ENCODE data around the gene RAD54L. TPM values are rescaled to one million over a fixed set of nuclear protein-coding genes. Genes with fewer than 3 reads are reported as not detected.
A peak's percentile ranks its signal among the peaks of the same experiment; 100 is the strongest.
"Not testable (repeated sequence)": the region's sequence is repeated elsewhere in the genome, so short reads cannot be mapped to it uniquely, and the experiment has no call there.

The RAD54L gene
- polyA plus RNA-seq (ENCODE audit: insufficient read length in 3 of 3): 10 to 100 TPM; 10.4 to 12.8 (median 10.9) TPM

DNA sequence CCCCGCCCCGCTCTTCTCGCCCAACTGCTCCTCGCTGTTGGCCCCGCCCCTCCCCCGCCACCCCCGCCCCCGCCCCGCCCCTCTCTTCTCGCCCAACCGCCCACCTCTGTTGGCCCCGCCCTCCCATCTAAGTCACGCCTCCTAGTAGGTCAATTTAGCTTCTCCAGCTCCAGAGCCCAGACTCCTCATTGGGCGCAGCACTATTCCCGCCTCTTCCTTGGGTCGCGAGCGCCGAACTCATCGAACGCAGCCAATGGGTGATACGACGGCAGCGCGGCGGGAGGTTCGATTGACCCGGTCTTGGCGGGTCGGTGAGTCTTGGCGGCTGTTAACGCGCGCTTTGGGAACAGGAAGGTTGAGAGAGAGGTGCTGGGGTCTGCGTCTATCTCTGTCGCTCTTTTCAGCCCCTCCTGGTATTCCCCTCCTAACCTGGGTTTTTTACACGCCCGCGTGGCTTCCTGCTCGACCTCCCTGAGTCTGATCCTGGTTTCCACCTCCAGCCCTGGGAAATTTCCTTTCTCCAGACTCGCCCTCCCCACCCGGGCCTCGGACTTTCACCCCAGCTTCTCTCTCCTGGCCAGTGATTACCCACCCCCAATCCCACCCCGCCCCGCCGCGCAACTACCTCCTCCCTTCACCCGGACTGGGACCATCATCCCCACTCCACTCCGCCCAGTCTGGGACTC lies at the start of gene RAD54L:
Gene RAD54L, plus strand, starts transcription at position 328 of the 686 bp plus-strand sequence. CDS start 643 bp downstream, outside the sequence.
- peak; percentile 87 to 94 (median 92) for DNase-seq (ENCODE audit: low read depth in 3 of 3, low spot score in 2 of 3)

DNA sequence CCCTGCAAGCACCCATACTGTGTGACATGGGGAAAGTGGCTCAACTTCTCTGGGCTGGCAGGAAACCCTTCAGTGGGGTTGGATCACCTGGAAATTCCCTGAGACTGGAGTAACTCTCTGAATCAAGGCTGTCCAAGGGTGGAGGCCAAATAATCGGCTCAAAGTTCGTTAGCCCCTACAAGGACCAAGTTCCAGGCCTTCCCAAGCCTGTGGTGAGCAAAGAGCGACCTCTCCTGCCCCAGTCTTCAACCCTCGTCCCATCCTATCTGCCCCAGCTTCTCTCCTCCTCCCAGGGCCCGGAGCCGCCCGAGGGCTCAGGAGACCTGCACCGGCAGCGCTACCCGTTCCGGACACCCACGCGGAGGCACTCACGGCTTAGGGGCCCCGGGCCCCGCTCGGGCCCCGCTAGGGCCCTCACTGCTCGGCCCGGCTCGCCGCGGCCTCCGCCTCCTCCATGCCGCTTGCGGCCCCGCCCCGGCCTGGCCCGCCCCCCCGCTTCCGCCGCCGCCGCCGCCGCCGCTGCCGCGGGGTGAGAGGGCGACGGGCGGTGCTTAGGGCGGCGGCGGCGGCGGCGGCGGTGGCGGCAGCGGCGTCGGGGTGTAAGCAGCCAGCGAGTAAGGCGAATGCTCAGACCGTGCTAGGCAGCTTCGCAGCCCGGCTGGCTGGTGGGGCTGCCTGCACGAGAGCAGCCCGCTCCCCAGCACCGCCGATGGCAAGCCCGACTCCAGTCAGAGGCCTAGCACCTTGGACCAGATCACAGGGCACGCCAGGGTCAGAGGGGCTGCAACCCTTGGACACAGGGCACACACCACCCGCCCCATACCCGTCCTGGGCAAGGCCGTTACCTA lies 49.4 kb upstream of the RAD54L start, which contains the start of gene POMGNT1:
Gene POMGNT1, minus strand, starts transcription at position 471 of the 848 bp plus-strand sequence. CDS start 613 bp downstream, outside the sequence.
- DNase-seq (ENCODE audit: low read depth in 3 of 3, low spot score in 2 of 3): no peak

GRCh38 chr1:46199233-46199749 lies 48.3 kb upstream of the RAD54L start:
- DNase-seq (ENCODE audit: low read depth in 3 of 3, low spot score in 2 of 3): no peak

GRCh38 chr1:46203738-46204405 lies 43.7 kb upstream of the RAD54L start:
- DNase-seq (ENCODE audit: low read depth in 3 of 3, low spot score in 2 of 3): no peak

DNA sequence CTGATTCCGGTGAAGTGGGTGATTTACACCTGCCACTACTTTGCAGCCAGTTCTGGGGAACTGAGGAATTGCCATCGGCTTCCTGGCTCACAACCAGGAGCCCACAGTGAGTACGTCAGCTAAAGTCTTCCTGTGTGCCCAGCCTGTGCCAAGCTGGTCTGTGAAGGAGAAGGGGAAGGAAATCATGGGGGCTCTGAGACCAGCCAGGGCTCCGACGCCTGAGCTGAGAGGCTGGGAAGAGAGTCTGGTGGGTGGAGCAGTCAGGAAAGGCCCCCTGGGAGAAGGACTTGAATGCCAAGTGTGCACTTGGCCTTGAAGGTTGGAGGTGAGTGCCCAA lies 43.2 kb upstream of the RAD54L start:
- DNase-seq (ENCODE audit: low read depth in 3 of 3, low spot score in 2 of 3): no peak

DNA sequence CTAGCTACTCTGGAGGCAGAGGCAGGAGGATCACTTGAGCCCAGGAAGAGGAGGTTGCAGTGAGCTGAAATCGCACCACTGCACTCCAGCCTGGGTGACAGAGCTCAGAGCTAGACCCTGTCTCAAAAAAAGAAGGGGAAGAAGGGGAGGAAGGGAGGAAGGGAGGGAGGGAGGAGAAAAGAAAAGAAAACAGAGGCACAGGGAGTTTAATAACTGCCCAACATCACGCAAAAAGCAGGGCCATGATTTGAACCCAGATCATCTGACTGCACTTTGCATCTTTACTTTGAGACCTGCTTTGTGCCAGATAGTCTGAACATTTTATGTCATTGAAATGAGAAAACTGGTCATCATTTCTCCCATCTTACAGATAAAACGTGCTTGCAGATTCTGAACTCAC lies 42.4 kb upstream of the RAD54L start:
- no peak for DNase-seq (ENCODE audit: low read depth in 3 of 3, low spot score in 2 of 3)

GRCh38 chr1:46205791-46206190 lies 41.8 kb upstream of the RAD54L start:
- no peak for DNase-seq (ENCODE audit: low read depth in 3 of 3, low spot score in 2 of 3)

GRCh38 chr1:46206399-46206798 lies 41.2 kb upstream of the RAD54L start:
- DNase-seq (ENCODE audit: low read depth in 3 of 3, low spot score in 2 of 3): no peak

DNA sequence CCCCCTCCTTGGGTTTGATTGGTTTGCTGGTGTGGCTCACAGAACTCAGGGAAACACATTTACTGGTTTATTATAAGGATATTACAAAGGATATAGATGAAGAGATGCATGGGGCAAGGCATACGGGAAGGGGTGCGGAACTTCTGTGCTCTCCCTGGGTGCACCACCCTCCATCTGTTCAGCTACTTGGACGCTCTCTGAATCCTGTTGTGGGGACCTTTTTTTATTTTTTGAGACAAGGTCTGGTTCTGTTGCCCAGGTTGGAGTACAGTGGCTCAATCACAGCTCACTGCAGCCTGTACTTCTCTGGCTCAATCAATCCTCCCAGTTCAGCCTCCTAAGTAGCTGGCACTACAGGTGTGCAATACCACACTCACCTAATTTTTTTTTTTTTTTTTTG lies 37.0 kb upstream of the RAD54L start:
- no peak for DNase-seq (ENCODE audit: low read depth in 3 of 3, low spot score in 2 of 3)

DNA sequence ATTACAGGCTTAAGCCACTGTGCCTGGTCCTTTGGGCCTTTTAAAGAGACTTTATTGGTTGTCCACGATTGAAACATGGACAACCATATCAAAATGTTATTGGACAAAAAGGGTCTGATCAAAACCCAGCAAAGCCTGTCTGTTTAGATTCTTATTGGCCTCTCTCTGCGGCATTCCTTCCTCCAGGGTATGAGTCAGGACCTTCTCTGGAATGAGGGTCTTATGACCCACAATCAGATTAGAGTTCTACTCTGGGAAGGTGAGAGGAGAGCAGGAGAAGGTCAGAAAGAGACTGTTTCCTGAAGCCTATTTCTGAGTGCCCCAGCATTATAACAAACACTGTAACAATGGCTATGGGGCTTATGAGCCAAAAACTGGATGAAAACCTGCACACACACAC lies 36.5 kb upstream of the RAD54L start:
- DNase-seq (ENCODE audit: low read depth in 3 of 3, low spot score in 2 of 3): no peak

DNA sequence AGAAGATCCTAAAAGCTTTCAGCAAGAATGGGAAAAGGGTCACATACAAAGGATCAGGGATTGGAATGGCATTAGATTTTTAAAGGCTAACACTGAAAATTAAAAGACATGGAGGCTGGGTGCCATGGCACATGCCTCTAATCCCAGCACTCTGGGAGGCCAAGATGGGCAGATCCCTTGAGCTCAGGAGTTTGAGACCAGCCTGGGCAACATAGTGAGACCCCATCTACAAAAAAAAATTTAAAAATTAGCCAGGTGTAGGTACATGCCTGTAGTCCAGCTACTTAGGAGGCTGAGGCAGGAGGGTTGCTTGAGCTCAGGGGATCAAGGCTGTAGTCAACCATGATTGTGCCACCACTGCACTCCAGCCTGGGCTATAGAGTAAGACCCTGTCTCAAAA lies 32.1 kb upstream of the RAD54L start:
- no peak for DNase-seq (ENCODE audit: low read depth in 3 of 3, low spot score in 2 of 3)

GRCh38 chr1:46218443-46218842 lies 29.1 kb upstream of the RAD54L start:
- no peak for DNase-seq (ENCODE audit: low read depth in 3 of 3, low spot score in 2 of 3)

DNA sequence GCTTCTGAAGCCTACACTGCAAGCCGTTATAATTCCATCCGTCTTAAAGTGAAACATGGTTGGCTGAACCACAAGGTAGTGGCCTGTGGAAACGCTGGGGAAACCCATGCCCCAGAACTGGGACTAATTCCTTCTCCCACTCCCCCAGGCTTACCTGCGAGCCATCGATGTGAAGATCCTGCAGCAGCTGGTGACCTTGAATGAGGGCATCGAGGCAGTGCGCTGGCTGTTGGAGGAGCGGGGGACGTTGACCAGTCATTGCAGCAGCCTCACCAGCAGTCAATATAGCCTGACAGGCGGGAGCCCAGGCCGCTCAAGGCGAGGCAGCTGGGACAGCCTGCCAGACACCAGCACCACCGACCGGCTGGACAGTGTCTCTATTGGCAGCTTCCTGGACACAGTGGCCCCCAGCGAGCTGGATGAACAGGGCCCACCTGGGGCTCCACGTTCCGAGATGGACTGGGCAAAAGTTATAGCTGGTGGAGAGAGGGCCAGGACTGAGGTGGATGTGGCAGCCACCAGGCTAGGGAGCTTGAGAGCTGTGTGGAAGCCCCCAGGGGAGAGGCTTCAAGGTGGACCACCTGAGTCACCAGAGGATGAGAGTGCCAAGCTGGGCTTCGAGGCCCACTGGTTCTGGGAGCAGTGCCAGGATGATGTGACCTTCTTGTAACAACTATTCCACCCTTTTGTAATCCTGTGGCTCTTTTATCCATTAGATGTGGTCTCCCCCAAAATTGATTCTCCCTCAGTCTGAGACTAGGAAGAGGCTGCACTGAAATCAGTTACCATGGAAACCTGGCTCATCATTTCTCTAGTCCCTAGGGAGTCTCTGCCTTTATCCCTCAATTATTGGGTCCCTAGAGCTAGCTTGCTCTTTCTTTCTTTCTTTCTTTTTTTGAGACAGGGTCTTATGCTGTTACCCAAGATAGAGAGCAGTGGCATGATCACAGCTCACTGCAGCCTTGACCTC lies 27.7 kb upstream of the RAD54L start:
- DNase-seq (ENCODE audit: low read depth in 3 of 3, low spot score in 2 of 3): no peak

GRCh38 chr1:46220808-46221207 lies 26.8 kb upstream of the RAD54L start:
- no peak for DNase-seq (ENCODE audit: low read depth in 3 of 3, low spot score in 2 of 3)

DNA sequence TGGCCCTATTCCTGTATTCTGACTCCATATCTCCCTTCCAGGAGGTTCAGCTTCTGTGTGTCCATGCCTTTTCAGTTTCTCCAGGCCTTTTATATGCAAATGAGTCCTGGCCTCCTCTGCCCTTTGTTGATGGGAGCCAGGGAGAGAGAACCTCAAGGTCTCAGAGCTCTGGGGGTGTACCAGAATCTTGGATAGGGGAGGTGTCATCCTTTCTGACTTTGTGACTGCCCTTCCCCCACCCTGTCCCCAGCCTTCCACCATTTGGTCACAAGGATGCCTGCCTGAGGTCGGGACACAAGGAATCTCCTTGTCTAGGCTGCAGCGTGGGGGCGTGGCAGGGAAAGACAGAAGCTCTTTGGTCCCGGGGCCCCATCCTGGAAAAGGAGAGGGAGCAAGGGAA lies 25.8 kb upstream of the RAD54L start:
- no peak for DNase-seq (ENCODE audit: low read depth in 3 of 3, low spot score in 2 of 3)

DNA sequence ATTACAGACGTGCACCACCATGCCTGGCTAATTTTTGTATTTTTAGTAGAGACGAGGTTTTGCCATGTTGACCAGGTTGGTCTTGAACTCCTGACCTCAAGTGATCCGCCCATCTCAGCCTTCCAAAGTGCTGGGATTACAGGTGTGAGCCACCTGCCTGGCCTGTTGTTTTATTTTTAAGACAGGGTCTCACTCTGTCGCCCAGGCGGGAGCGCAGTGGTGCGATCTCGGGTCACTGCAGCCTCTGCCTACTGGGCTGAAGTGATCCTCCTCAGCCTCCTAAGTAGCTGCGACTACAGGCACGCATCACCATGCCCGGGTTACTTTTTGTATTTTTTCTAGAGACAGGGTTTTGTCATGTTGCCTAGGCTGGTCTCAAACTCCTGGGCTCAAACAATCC lies 24.5 kb upstream of the RAD54L start:
- not testable (repeated sequence) for DNase-seq (ENCODE audit: low read depth in 3 of 3, low spot score in 2 of 3)

GRCh38 chr1:46223472-46223943 lies 24.1 kb upstream of the RAD54L start:
- peak in 1 of 3 donors; percentile 57 for DNase-seq (ENCODE audit: low read depth in 3 of 3, low spot score in 2 of 3)

DNA sequence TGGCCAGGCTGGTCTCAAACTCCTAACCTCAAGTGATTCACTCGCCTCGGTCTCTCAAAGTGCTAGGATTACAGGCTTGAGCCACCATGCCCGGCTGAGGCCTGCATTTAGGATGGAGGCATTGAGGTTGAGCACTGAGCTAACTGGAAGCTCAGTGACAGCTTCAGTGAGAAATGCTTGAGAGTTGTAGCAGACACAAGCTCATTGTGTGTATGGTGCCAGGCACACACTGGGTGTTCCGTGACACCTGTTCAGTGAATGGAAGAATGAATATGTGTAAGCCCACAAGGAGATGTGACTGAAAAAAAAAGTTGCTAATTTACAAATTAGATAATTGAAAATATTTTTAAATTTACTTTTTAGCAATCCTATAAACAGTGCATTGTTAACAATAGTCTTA lies 22.6 kb upstream of the RAD54L start:
- no peak for DNase-seq (ENCODE audit: low read depth in 3 of 3, low spot score in 2 of 3)

DNA sequence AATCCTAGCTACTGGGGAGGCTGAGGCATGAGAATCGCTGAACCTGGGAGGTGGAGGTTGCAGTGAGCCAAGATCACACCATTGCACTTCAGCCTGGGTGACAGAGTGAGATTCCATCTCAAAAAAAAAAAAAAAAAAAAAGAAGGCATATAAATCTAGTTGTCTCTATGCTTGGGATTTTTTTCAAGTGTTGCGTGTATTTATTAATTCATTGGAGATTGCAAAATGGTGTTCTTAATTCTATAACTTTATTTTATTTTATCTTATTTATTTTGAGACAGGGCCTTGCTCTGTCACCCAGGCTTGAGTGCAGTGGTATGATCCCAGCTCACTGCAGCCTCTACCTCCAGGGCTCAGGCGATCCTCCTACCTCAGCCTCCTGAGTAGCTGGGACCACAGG lies 16.3 kb upstream of the RAD54L start:
- DNase-seq (ENCODE audit: low read depth in 3 of 3, low spot score in 2 of 3): not testable (repeated sequence)

DNA sequence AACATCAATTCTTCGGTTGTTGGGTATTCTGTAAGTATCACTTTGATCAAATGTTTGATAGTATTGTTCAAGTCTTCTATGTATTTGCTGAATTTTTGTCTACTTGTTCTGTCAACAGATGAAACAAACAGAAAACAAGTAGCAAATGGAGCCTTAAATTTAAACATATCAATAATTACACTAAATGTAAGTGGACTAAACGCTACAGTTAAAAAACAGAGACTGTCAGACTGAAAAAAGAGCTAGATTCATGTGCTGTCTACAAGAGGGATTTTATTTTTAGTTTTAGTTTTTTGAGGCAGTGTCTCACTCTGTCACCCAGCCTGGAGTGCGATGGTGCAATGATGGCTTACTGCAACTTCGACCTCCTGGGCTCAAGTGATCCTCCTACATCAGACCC lies 10.7 kb upstream of the RAD54L start:
- no peak for DNase-seq (ENCODE audit: low read depth in 3 of 3, low spot score in 2 of 3)

Data from right renal cortex interstitium (tissue), 3 donors.